K562 (cell line): ENCODE results near the gene FBXO15. TPM values are rescaled to one million over a fixed set of nuclear protein-coding genes. Genes with fewer than 3 reads are reported as not detected.
A peak's percentile ranks its signal among the peaks of the same experiment; 100 is the strongest.

Experiments
- ATAC-seq: fragments of 200-7000 bp; cut with Tn5 transposase; 3 replicates; pipeline ENCODE4 v1.9.1; 2020; ENCODE audit warnings: moderate library complexity
- BruUV-seq: library from RNA; stranded (reverse); fragments of 400-500 nt; replicated peaks from 2 replicates; lab custom pipeline; 2021; lab: Mats Ljungman, UMichigan
- CTCF ChIA-PET: fragments of 300-600 bp; formaldehyde crosslinking; extraction: SDS; loops from one replicate; lab custom pipeline; 2021; ENCODE audit warnings: low intra/inter-chr PET ratio; lab: Yijun Ruan, JAX
- POLR2A ChIA-PET: fragments of 300-600, 350-650 bp; sonication (Branson Sonifier 250); formaldehyde crosslinking; extraction: SDS; loops from one replicate; lab custom pipeline; 2021; ENCODE audit warnings: antibody characterized with exemption, inconsistent platforms; lab: Yijun Ruan, JAX
- DNase-seq, 4 experiments: peaks; one replicate each; pipeline versions ENCODE4 v3.0.0 to v3.0.0-alpha.2; 2011 to 2018; ENCODE audit warnings: low spot score in 3 of 4, mixed read lengths in 3 of 4; ENCODE audit errors: extremely low read depth in 1 of 4
- FAIRE-seq: peaks from 2 replicates; lab custom pipeline; 2011; peaks lifted over from hg19 to GRCh38; lab: Jason Lieb, UNC
- H2AFZ ChIP-seq: 2 replicates; pipeline ENCODE4 v1.6.0; 2011; ENCODE audit warnings: low read depth, low read length, control low read depth, inconsistent platforms
- H3K27ac ChIP-seq: fragments of 200-600 bp; 3 replicates; pipeline ENCODE4 v1.8.0; 2011; ENCODE audit warnings: low read depth, mild to moderate bottlenecking, control low read depth, inconsistent platforms, low read length, moderate library complexity, mixed read lengths; ENCODE audit errors: extremely low read depth
- H3K27me3 ChIP-seq, 2 experiments: fragments of 300-600 bp in 1 of 2; 2 replicates in 1 of 2; 3 replicates in 1 of 2; pipeline versions ENCODE4 v1.6.0 to v1.8.0; 2011; ENCODE audit warnings: inconsistent platforms in 2 of 2, low read length in 2 of 2, mild to moderate bottlenecking in 1 of 2, mixed read lengths in 1 of 2, moderate library complexity in 1 of 2; ENCODE audit not compliant: control insufficient read depth in 2 of 2, insufficient read depth in 2 of 2
- H3K36me3 ChIP-seq: fragments of 300-600 bp; 3 replicates; pipeline ENCODE4 v1.8.0; 2011; ENCODE audit warnings: mild to moderate bottlenecking, low read length, inconsistent platforms; ENCODE audit not compliant: control insufficient read depth, insufficient read depth
- H3K4me1 ChIP-seq, 2 experiments: fragments of 200-600 bp in 1 of 2; replicated peaks in 1 of 2; 2 replicates in 1 of 2; 3 replicates in 1 of 2; pipeline versions ENCODE4 v1.5.1 to v1.8.0; 2011; ENCODE audit warnings: inconsistent platforms in 2 of 2, low read length in 2 of 2, mild to moderate bottlenecking in 1 of 2, mixed read lengths in 1 of 2, moderate library complexity in 1 of 2; ENCODE audit not compliant: control insufficient read depth in 2 of 2, insufficient read depth in 2 of 2
- H3K4me2 ChIP-seq: 2 replicates; pipeline ENCODE4 v1.6.1; 2011; ENCODE audit warnings: low read length, control low read depth, inconsistent platforms, mixed read lengths; ENCODE audit not compliant: insufficient read depth
- H3K4me3 ChIP-seq: fragments of 200-600 bp; sonication (generic), shearing (Covaris generic); 2 replicates; pipeline ENCODE4 v1.5.1; 2016; ENCODE audit warnings: control low read depth, inconsistent platforms
- H3K79me2 ChIP-seq: fragments of 200-600 bp; 3 replicates; pipeline ENCODE4 v1.8.0; 2011; ENCODE audit warnings: low read length, inconsistent platforms; ENCODE audit not compliant: control insufficient read depth, insufficient read depth
- H3K9ac ChIP-seq, 2 experiments: 2 replicates each; pipeline versions ENCODE4 v1.6.0 to v1.6.1; 2011; ENCODE audit warnings: low read depth in 2 of 2, low read length in 2 of 2, control low read depth in 1 of 2, inconsistent platforms in 1 of 2, mild to moderate bottlenecking in 1 of 2, mixed read lengths in 1 of 2; ENCODE audit not compliant: insufficient read depth in 1 of 2
- H3K9me1 ChIP-seq: one replicate; pipeline ENCODE4 v1.6.0; 2011; ENCODE audit warnings: inconsistent platforms, mild to moderate bottlenecking, low read length, moderate library complexity; ENCODE audit not compliant: control insufficient read depth, insufficient read depth
- H3K9me3 ChIP-seq: replicated peaks from 2 replicates; pipeline ENCODE4 v1.5.1; 2011; ENCODE audit warnings: low read depth, low read length, inconsistent platforms; ENCODE audit not compliant: control insufficient read depth, insufficient read depth
- H4K20me1 ChIP-seq: replicated peaks from 2 replicates; pipeline ENCODE4 v1.6.1; 2011; ENCODE audit warnings: low read length, inconsistent platforms, mixed read lengths; ENCODE audit not compliant: control insufficient read depth, insufficient read depth
- BRD4 ChIP-seq: fragments of 200-600 bp; sonication (generic); IDR thresholded peaks from 2 replicates; pipeline ENCODE4 v1.6.1; 2017; ENCODE audit warnings: inconsistent platforms
- CREB3L1 ChIP-seq: fragments of 450-650 bp; IDR thresholded peaks from 2 replicates; pipeline ENCODE4 v1.6.1; 2014; ENCODE audit warnings: low read depth, mild to moderate bottlenecking, moderate library complexity, borderline replicate concordance
- CREM ChIP-seq: IDR thresholded peaks from 2 replicates; pipeline ENCODE4 v1.6.1; 2014; ENCODE audit warnings: antibody characterized with exemption, low read depth
- DPF2 ChIP-seq: fragments of 450-650 bp; IDR thresholded peaks from 2 replicates; pipeline ENCODE4 v1.6.1; 2016
- JUN ChIP-seq, 2 experiments: sonication (generic) in 1 of 2; formaldehyde crosslinking in 1 of 2; IDR thresholded peaks; 2 replicates each; pipeline versions ENCODE4 v1.6.1 to v1.8.0; 2012 to 2022; ENCODE audit warnings: borderline replicate concordance in 2 of 2, mild to moderate bottlenecking in 2 of 2, improper control_type of control experiment in 1 of 2, low read depth in 1 of 2, low read length in 1 of 2, missing genetic modification reagents in 1 of 2
- KLF1 ChIP-seq: fragments of 450-650 bp; IDR thresholded peaks from 2 replicates; pipeline ENCODE4 v1.6.1; 2016; ENCODE audit warnings: missing genetic modification characterization, missing compliant biosample characterization
- L3MBTL2 ChIP-seq: fragments of 450-650 bp; IDR thresholded peaks from 2 replicates; pipeline ENCODE4 v1.6.1; 2016; ENCODE audit warnings: mild to moderate bottlenecking, moderate library complexity
- MAFG ChIP-seq: fragments of 450-650 bp; conservative IDR thresholded peaks from 2 replicates; pipeline ENCODE4 v1.6.1; 2016; ENCODE audit warnings: missing genetic modification characterization, missing compliant biosample characterization
- MAFK ChIP-seq: IDR thresholded peaks from 2 replicates; pipeline ENCODE4 v1.6.1; 2011; ENCODE audit warnings: low read length, improper control_type of control experiment
- MBD2 ChIP-seq: sonication (generic); IDR thresholded peaks from 2 replicates; pipeline ENCODE4 v1.6.1; 2016; ENCODE audit warnings: low read depth, borderline replicate concordance
- MEF2D ChIP-seq: conservative IDR thresholded peaks from 2 replicates; pipeline ENCODE4 v1.6.1; 2016; ENCODE audit warnings: low read depth, missing genetic modification characterization, missing compliant biosample characterization
- NFE2 ChIP-seq: IDR thresholded peaks from 2 replicates; pipeline ENCODE4 v1.6.1; 2014; ENCODE audit warnings: antibody characterized with exemption, low read depth
- NFRKB ChIP-seq: fragments of 450-650 bp; IDR thresholded peaks from 2 replicates; pipeline ENCODE4 v1.6.1; 2016; ENCODE audit warnings: low read depth
- PYGO2 ChIP-seq: fragments of 450-650 bp; IDR thresholded peaks from 2 replicates; pipeline ENCODE4 v1.6.1; 2016; ENCODE audit warnings: mild to moderate bottlenecking, missing genetic modification characterization, moderate library complexity, missing compliant biosample characterization
- TCF3 ChIP-seq: sonication (generic); formaldehyde crosslinking; IDR thresholded peaks from 2 replicates; pipeline ENCODE4 v1.4.0; 2020; ENCODE audit warnings: mild to moderate bottlenecking, missing genetic modification reagents
- ZBED1 ChIP-seq: IDR thresholded peaks from 2 replicates; pipeline ENCODE4 v1.6.1; 2014
- ZNF316 ChIP-seq: fragments of 450-650 bp; IDR thresholded peaks from 2 replicates; pipeline ENCODE4 v1.6.1; 2016
- ZNF384 ChIP-seq: IDR thresholded peaks from 2 replicates; pipeline ENCODE4 v1.6.1; 2012; ENCODE audit warnings: low read depth, low read length, improper control_type of control experiment
- whole genome bisulfite sequencing: fragments of 100-300 bp; shearing (Covaris generic); methylation state at CpG from one replicate; pipeline ENCODE4 v1.1.6; 2016; ENCODE audit warnings: low coverage, mixed read lengths; ENCODE audit not compliant: insufficient coverage; ENCODE audit errors: missing lambda C conversion rate; 5-methylcytosine and 5-hydroxymethylcytosine counted together
- in situ Hi-C: fragments of 300-500 bp; cut with MboI; formaldehyde crosslinking; loops from 4 replicates; pipeline ENCODE4 v1.15.0; 2018; ENCODE audit warnings: inconsistent platforms, mixed read lengths
- intact Hi-C: fragments of 100-400 bp; cut with micrococcal nuclease; formaldehyde crosslinking; loops from 2 replicates; pipeline ENCODE4 v1.14.2; 2022
- polyA plus RNA-seq, 8 experiments: library from polyadenylated mRNA; depleted of rRNA in 4 of 8; stranded (reverse) in 5 of 8; unstranded in 3 of 8; fragments of >200 nt; fragmentation: Nextera tagmentation in 2 of 8; fragmentation: Illumina TruSeq in 1 of 8; extraction: Ambion mirVana in 2 of 8; extraction: Trizol in 1 of 8; gene quantifications; 2 replicates each; pipeline versions ENCODE4 v1.2.1 to v1.2.3, GENCODE V29; 2011 to 2014; ENCODE audit warnings: inconsistent platforms in 1 of 8, missing spikeins in 1 of 8
- total RNA-seq, 7 experiments: library from RNA; depleted of rRNA in 6 of 7; stranded (reverse); fragments of >200 nt in 6 of 7; fragmentation: Illumina TruSeq in 2 of 7; extraction: Trizol in 2 of 7; gene quantifications; 2 replicates each; pipeline versions ENCODE4 v1.2.1 to v1.2.3, GENCODE V29; 2011 to 2021; ENCODE audit warnings: low replicate concordance in 1 of 7
- TF ChIP-seq, protein P1 (sequence below): fragments of 250-450 bp; sonication (Bioruptor Pico); IDR thresholded peaks from 2 replicates; pipeline ENCODE4 v1.5.0; 2021
- TF ChIP-seq, protein P2 (sequence below): sonication (generic); formaldehyde crosslinking; IDR thresholded peaks from 2 replicates; pipeline ENCODE4 v1.8.0; 2022; ENCODE audit warnings: mild to moderate bottlenecking, low read depth, missing genetic modification reagents
- TF ChIP-seq, protein P3 (sequence below): fragments of 250-450 bp; sonication (Bioruptor Pico); IDR thresholded peaks from 2 replicates; pipeline ENCODE4 v1.5.0; 2021

Gene FBXO15
- total and polyA plus RNA-seq, 9 of the 15 experiments (the other 6 are each of a cell fraction or from before 2014, with no cell fraction given), result 0.07 to 0.43 (median 0.27) TPM; not detected in 1

GRCh38 chr18:74139888-74140287, 7.7 kb downstream of the FBXO15 start:
- Histone ChIP-seq H3K4me3 (no peak overlapping the region), H4K20me1 (no peaks in the 10 kb centered on the region), H3K9ac (0 out of 4 replicates have a peak overlapping the region, but pooled peaks of 1 of the 2 experiments have one; percentile 33), H3K27ac (peak overlapping the region; percentile 59; the same call in 2 of the 3 replicates), H3K79me2 (no peaks in the 10 kb centered on the region), H3K36me3 (no peaks in the 10 kb centered on the region; the same call in 2 of the 3 replicates), H2AFZ (peak overlapping the region; percentile 89), H3K27me3 (no peaks in the 10 kb centered on the region), H3K9me1 (no peaks in the 10 kb centered on the region), H3K4me1 (peaks cover 7 to 22% of the 10 kb centered on the region in 2 experiments), H3K9me3 (no peaks in the 10 kb centered on the region), H3K4me2 (no peak overlapping the region)
- POLR2A ChIA-PET, result no interaction called here
- 0% methylated on average over 2 of the region's 3 CpGs for WGBS
- CTCF ChIA-PET, result no interaction called here
- no TSS peak for BruUV-seq
- peak; percentile 80 for ATAC-seq
- in situ Hi-C loops (no loop called here), intact Hi-C loops (loop anchor here (10.0 kb wide), 1 partner anchor 1735 kb away; no protein-coding TSS in a partner anchor)
- DNase-seq, result peak; percentile 15 to 50 (median 28)
- FAIRE-seq, result peak; percentile 71
- no peak for TF ChIP-seq BRD4
- TF ChIP-seq DPF2, result 0 out of 2 replicates have a peak, but pooled peaks have one; percentile 37
- TF ChIP-seq, protein P1, sequence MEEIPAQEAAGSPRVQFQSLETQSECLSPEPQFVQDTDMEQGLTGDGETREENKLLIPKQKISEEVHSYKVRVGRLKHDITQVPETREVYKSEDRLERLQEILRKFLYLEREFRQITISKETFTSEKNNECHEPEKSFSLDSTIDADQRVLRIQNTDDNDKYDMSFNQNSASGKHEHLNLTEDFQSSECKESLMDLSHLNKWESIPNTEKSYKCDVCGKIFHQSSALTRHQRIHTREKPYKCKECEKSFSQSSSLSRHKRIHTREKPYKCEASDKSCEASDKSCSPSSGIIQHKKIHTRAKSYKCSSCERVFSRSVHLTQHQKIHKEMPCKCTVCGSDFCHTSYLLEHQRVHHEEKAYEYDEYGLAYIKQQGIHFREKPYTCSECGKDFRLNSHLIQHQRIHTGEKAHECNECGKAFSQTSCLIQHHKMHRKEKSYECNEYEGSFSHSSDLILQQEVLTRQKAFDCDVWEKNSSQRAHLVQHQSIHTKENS (CRISPR knock-in tag), result no peak
- TF ChIP-seq CREM, result no peak
- peak; percentile 68; the same call in 1 of the 2 replicates for TF ChIP-seq MAFK
- no peak for TF ChIP-seq ZNF384
- TF ChIP-seq KLF1 (tag), result no peak
- TF ChIP-seq CREB3L1, result no peak
- peak; percentile 85 for TF ChIP-seq MAFG
- peak; percentile 83 for TF ChIP-seq NFE2
- TF ChIP-seq MEF2D (tag), result peak; percentile 62; the same call in 1 of the 2 replicates
- TF ChIP-seq, protein P2, sequence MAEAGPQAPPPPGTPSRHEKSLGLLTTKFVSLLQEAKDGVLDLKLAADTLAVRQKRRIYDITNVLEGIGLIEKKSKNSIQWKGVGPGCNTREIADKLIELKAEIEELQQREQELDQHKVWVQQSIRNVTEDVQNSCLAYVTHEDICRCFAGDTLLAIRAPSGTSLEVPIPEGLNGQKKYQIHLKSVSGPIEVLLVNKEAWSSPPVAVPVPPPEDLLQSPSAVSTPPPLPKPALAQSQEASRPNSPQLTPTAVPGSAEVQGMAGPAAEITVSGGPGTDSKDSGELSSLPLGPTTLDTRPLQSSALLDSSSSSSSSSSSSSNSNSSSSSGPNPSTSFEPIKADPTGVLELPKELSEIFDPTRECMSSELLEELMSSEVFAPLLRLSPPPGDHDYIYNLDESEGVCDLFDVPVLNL, result no peak
- TF ChIP-seq TCF3, result no peak
- 0 out of 2 replicates have a peak, but pooled peaks have one; percentile 36 for TF ChIP-seq JUN (IDR thresholded peaks at IDR 0.05; ENCODE audit: borderline replicate concordance, low read depth, low read length)
- TF ChIP-seq JUN (CRISPR knock-in tag; IDR thresholded peaks at IDR 0.05; ENCODE audit: borderline replicate concordance), result no peak
- TF ChIP-seq PYGO2, result no peak
- TF ChIP-seq NFRKB, result no peak
- 0 out of 2 replicates have a peak, but pooled peaks have one; percentile 20 for TF ChIP-seq L3MBTL2
- TF ChIP-seq ZNF316, result peak; percentile 70
- TF ChIP-seq ZBED1, result no peak
- TF ChIP-seq, protein P3, sequence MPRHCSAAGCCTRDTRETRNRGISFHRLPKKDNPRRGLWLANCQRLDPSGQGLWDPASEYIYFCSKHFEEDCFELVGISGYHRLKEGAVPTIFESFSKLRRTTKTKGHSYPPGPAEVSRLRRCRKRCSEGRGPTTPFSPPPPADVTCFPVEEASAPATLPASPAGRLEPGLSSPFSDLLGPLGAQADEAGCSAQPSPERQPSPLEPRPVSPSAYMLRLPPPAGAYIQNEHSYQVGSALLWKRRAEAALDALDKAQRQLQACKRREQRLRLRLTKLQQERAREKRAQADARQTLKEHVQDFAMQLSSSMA (CRISPR knock-in tag), result no peak
- TF ChIP-seq MBD2, result no peak
